ENCODE results near the gene BBS1. TPM values are rescaled to one million over a fixed set of nuclear protein-coding genes. Genes with fewer than 3 reads are reported as not detected.
A peak's percentile ranks its signal among the peaks of the same experiment; 100 is the strongest.

The BBS1 gene
- total and polyA plus RNA-seq, 2 donors (not counting 3 experiments of a cell fraction or from before 2014, with no cell fraction given) = 29.2 to 32.9 TPM

DNA sequence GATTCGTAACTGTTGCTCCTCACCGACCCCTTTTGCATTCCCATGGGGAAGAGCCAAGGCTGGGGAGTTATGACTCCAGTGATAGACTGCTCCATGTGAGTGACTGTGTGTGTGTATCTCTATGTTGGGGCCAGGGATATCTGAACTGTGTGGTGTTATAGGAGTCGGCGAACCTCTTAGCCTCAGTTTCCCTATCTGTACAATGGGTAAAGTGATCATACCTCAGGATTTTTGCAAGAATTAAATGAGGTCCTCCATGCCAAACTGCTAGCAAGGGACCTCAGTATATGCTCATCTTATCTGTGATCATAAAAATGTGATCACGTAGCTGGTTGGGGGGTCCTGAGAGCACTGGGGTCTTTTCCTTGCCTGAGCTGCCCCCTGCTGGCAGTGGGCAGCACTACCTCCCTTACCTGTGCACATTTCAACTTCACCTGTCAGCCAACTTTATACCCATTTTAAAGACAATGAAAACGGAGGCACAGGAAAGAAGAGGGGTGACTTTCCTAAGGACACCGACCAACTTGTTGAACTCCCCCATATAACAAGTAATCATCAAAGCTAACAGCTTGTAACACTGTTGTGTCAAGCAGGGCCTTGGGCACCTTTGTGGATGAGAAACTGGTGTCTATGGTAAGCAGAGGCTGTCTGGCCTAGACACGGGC lies 31.6 kb upstream of the BBS1 start:
- no peaks in the 10 kb centered on the region for H3K9me1 ChIP-seq (replicated peaks; ENCODE audit: control insufficient read depth, extremely low read depth, insufficient read depth, low read length)
- H3K36me3 ChIP-seq (ENCODE audit: control insufficient read depth in 2 of 2, extremely low read depth in 1 of 2, insufficient read depth in 2 of 2, low read length in 2 of 2) = no peaks in the 10 kb centered on the region
- H3K9ac ChIP-seq (replicated peaks; ENCODE audit: extremely low read depth, insufficient read depth, low read length) = peak overlapping the region; percentile 99
- POLR2A ChIA-PET = no interaction called here
- no TSS peak for BruUV-seq (replicated peaks)
- CTCF ChIA-PET = interaction anchor here (0.7 to 1.9 kb wide), 10 partner anchors 8 to 199 kb away, joined by 3 to 8 read pairs (median 4); partner anchors contain the start of genes MRPL11, NPAS4, PELI3 and RBM4B
- FAIRE-seq (peak; percentile 28), DNase-seq (ENCODE audit: low read depth, low spot score) (peak; percentile 37)
- peak overlapping the region; percentile 96 for H3K27ac ChIP-seq (ENCODE audit: insufficient read depth, low read depth, low read length)
- no peaks in the 10 kb centered on the region for H3K9me3 ChIP-seq (replicated peaks; ENCODE audit: control insufficient read depth, insufficient read depth, low read length)
- intact Hi-C loops (cut with micrococcal nuclease) (no loop called here), dilution Hi-C loops (cut with MboI; ENCODE audit: extremely low pct_ligation_motif_present, low sequenced_read_pairs) (no loop called here)
- peak overlapping the region; percentile 71 to 89 (median 86) for H3K4me3 ChIP-seq (replicated peaks in 1 of 3; ENCODE audit: insufficient read depth in 1 of 3, low read depth in 1 of 3, low read length in 3 of 3)
- H3K27me3 ChIP-seq (ENCODE audit: control insufficient read depth in 2 of 2, insufficient read depth in 2 of 2, low read length in 2 of 2) = no peaks in the 10 kb centered on the region
- peaks cover 7% of the 10 kb centered on the region for H3K79me2 ChIP-seq (ENCODE audit: control insufficient read depth, insufficient read depth, low read length)
- H3K4me1 ChIP-seq (ENCODE audit: control insufficient read depth, extremely low read depth, insufficient read depth, low read length) = peaks cover 10% of the 10 kb centered on the region
- H2AFZ ChIP-seq (ENCODE audit: low read depth, low read length) = no peak overlapping the region
- H3K4me2 ChIP-seq (ENCODE audit: insufficient read depth, low read length) = peak overlapping the region; percentile 93
- no peaks in the 10 kb centered on the region for H4K20me1 ChIP-seq (replicated peaks; ENCODE audit: control insufficient read depth, extremely low read depth, insufficient read depth, low read length)
- peak; percentile 69 to 82 for TF ChIP-seq CTCF (IDR thresholded peaks at IDR 0.05; ENCODE audit: extremely low read depth in 1 of 2, insufficient read depth in 1 of 2, low read depth in 1 of 2, low read length in 2 of 2)
- no peak for TF ChIP-seq MYC (IDR thresholded peaks at IDR 0.05; ENCODE audit: low read depth, low read length)
- no peak for TF ChIP-seq JUN (IDR thresholded peaks at IDR 0.05; ENCODE audit: borderline replicate concordance, insufficient read depth, insufficient read length, low read depth)
- no peak for TF ChIP-seq GATA2 (IDR thresholded peaks at IDR 0.05; ENCODE audit: insufficient read depth, insufficient read length, low read depth, low read length)
- no peak for TF ChIP-seq POLR2AphosphoS5 (IDR thresholded peaks at IDR 0.05; ENCODE audit: insufficient read depth, low read depth, low read length)
- TF ChIP-seq FOS (IDR thresholded peaks at IDR 0.05; ENCODE audit: borderline replicate concordance, insufficient read depth, low read length) = no peak
- TF ChIP-seq POLR2A (IDR thresholded peaks at IDR 0.05; ENCODE audit: low read depth, low read length) = no peak

All from endothelial cell of umbilical vein (primary cell).